ENCODE results near the gene LRRC42.
"Not testable (repeated sequence)": the region's sequence is repeated elsewhere in the genome, so short reads cannot be mapped to it uniquely, and the experiment has no call there.

GRCh38 chr1:53969323-53969722, 23.2 kb downstream of the LRRC42 start:
- TF ChIP-seq POLR2A (IDR thresholded peaks at IDR 0.05); CTCF (IDR thresholded peaks at IDR 0.05 in 4 of 5, conservative IDR thresholded peaks at IDR 0.05 in 1 of 5): not testable (repeated sequence)
